SU-DHL-6 (cell line): Measurements from ENCODE around the gene EZH2.

Source experiments
- CTCF ChIP-seq: fragments of 200-600 bp; sonication (generic); IDR thresholded peaks from one replicate; pipeline ENCODE4 v1.5.1; 2017; ENCODE audit warnings: antibody characterized with exemption, mild to moderate bottlenecking, low read length, moderate library complexity; ENCODE audit not compliant: insufficient read depth, poor library complexity, severe bottlenecking
- EZH2phosphoT487 ChIP-seq: fragments of 200-600 bp; sonication (generic), shearing (Covaris generic); conservative IDR thresholded peaks from 2 replicates; pipeline ENCODE4 v1.6.1; 2018; ENCODE audit warnings: mild to moderate bottlenecking, antibody characterized with exemption, low read length, moderate library complexity, mixed read lengths

DNA sequence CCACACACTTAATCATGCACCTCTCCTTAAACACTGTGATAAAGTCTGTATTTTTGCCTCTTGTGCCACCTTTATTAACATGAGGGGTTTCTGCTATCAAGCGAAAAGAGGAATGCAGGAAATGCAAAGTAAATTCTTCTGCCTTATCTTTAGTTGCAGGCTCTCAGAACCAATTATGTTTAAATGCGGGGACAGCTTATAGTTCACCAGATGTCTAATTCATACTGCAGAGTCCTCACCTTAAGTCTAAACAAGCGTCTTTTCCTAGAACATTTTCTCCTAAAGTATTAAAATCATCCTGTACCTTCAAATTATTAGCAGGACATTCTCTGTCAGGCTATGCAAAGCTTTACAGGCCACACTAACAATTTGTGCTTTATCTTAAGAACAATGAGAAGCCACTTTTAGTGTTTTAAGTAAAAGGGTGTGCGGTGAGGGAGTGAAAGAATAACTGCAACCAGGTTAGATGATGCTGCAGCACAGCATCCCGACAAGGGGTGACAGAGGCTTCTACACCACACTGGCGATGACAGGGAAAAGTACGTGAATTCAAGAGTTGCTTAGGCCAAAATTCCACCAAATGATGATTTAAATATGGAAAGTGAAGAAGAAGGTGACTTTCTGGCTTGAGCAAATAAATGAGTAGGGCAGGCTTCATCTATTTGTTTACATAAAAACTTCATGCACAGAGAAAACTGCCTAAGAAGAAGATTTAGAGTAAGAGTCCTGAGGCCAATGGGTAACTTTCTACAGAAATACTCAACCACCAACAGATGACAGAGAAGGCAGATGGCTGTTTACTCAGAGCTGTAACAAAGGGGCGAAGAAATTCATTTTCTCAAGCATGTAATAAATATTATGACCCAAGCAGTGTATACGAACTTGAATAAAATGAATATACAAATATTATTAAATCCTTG lies 36.0 kb downstream of the EZH2 start:
- TF ChIP-seq CTCF (no peak), EZH2phosphoT487 (no peak)
